ENCODE measurements around the gene VMO1.
"Not testable (repeated sequence)": the region's sequence is repeated elsewhere in the genome, so short reads cannot be mapped to it uniquely, and the experiment has no call there.

Gene VMO1
- total RNA-seq = 0.04 to 0.22 (median 0.19) reads per million in 3 experiments

GRCh38 chr17:4786106-4786511 is at the start of gene VMO1:
Gene VMO1 (minus strand): TSS chr17:4786364. CDS start chr17:4786352, 12 bp downstream.
- DNase-seq = no peak

GRCh38 chr17:4834681-4835020 is 48.5 kb upstream of the VMO1 start:
- DNase-seq = no peak

GRCh38 chr17:4833941-4834680 is 47.9 kb upstream of the VMO1 start:
- DNase-seq = no peak

- DNase-seq = peak; percentile 88
These were observed 47.2 kb upstream of the VMO1 start, which contains the start of gene MINK1 for GRCh38 chr17:4833178-4833940. Gene MINK1 (plus strand): TSS chr17:4833340. CDS start chr17:4833584, 244 bp downstream.

- DNase-seq = not testable (repeated sequence)
These were observed 46.6 kb upstream of the VMO1 start for GRCh38 chr17:4832829-4833177.

GRCh38 chr17:4827399-4827798 is 41.2 kb upstream of the VMO1 start:
- no peak for DNase-seq

DNA sequence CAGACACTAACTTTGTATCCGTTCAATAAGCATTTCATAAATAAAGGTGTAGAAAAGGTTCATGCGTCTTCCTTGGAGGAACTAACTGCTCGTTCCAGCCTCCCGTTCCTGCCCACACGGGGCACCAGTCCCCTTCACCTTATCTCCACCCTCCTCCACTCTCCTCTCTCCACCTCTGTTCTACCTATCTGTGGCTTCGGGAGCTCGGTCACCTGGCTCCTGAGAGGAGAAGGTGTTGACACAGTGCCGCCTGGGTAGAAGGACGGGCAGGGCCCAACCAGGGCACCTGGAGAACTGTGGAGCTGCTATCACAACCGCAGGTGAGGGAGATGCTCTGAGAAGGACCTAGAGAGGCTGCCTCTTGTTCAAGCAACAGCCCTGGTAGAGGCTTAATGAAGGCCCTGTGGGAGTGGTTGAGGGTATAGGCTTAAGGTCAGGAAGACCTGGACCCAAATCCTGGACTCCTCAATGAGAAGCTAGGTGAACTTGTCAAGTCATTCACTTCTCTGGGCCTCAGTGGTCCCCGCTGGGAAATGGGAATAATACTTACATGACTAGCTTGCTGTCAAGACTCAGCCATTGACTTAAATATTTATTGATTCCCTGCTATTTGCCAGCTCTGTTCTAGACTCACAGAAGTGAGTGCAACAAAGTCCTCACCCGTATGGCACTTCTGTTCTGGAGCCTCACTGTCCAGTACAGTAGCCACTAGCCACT is 37.4 kb upstream of the VMO1 start:
- no peak for DNase-seq

GRCh38 chr17:4822835-4823234 is 36.7 kb upstream of the VMO1 start:
- DNase-seq = no peak

- DNase-seq = no peak
These were observed 32.1 kb upstream of the VMO1 start for GRCh38 chr17:4818276-4818675.

GRCh38 chr17:4816826-4817225 is 30.7 kb upstream of the VMO1 start:
- no peak for DNase-seq

DNA sequence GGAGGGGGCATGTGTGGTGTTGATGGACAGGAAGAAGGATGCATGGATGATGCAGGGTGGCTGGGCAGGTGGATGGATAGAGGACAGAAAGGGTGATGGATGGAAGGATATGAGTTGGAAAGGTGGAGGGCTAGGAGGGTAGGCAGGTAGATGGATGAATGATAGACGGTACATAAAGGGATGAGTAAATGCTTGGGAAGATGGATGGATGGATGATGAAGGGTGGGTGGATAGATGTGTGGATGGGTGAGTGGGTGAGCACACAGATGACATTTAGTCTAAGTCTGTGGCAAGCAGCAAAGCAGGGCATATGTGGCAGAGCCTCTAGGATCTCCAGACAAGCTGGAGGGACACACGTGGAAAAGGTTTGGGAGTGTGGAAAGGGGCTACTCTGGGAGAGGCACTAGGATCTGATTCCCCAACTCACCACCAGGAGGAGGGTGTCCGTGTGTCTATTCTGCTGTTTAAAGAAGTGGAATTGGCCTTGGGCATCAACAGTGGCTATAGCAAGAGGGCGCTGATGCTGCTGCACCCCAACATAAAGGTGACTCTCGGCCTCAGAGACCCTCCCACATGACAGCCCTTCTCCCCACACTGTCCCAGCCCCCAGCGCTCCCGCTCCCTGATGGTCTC is 29.0 kb upstream of the VMO1 start:
- DNase-seq = no peak

- DNase-seq = no peak
These were observed 26.5 kb upstream of the VMO1 start for GRCh38 chr17:4812690-4813089.

GRCh38 chr17:4811471-4811870 is 25.3 kb upstream of the VMO1 start:
- DNase-seq = no peak

GRCh38 chr17:4810696-4811290 is 24.6 kb upstream of the VMO1 start:
- DNase-seq = no peak

GRCh38 chr17:4808378-4808767 is 22.2 kb upstream of the VMO1 start:
- no peak for DNase-seq

DNA sequence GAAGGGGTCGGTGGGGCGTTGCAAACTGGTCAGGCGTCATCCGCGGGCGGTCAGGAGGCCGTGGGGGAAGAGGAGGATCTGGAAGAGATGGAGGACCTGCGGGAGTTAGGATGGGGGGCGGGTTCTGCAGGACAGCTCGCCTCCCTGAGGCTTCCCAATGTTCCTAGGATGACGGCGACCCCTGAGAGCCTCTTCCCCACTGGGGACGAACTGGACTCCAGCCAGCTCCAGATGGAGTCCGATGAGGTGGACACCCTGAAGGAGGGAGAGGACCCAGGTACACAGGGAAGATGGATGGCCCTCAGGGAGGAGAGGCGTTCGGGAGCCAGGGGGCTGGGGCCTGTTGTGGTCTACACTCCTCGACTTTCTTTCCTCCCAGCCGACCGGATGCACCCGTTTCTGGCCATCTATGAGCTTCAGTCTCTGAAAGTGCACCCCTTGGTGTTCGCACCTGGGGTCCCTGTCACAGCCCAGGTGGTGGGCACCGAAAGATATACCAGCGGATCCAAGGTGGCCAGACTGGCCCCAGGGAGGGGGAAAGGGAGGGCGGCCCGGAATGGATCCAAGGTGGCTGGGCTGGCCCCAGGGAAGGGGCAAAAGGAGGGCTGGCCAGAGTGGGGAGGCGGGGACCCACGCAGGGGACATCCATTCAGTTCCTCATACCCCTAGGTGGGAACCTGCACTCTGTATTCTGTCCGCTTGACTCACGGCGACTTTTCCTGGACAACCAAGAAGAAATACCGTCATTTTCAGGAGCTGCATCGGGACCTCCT is 21.6 kb upstream of the VMO1 start:
- no peak for DNase-seq

- peak; percentile 80 for DNase-seq
These were observed 20.8 kb upstream of the VMO1 start, which contains the start of gene PLD2 for GRCh38 chr17:4806777-4807604. Gene PLD2 (plus strand): TSS chr17:4807152. CDS start chr17:4807773, 621 bp downstream.

GRCh38 chr17:4806456-4806776 is 20.3 kb upstream of the VMO1 start:
- DNase-seq = no peak

GRCh38 chr17:4802228-4802627 is 16.1 kb upstream of the VMO1 start, which contains the start of gene C17orf114:
Gene C17orf114 (minus strand): TSS chr17:4802328.
- no peak for DNase-seq

GRCh38 chr17:4800462-4801196 is 14.5 kb upstream of the VMO1 start:
- DNase-seq = no peak

Data from central memory CD4-positive, alpha-beta T cell (primary cell).